ENCODE data around the gene DPP6. TPM values are rescaled to one million over a fixed set of nuclear protein-coding genes. Genes with fewer than 3 reads are reported as not detected.

DPP6 gene
- polyA plus RNA-seq, 1 of the 3 experiments (the other 2 are of a cell fraction): not detected

- H2AFZ ChIP-seq (ENCODE audit: low read depth): no peak overlapping the region
- no peaks in the 10 kb centered on the region; the same call in 1 of the 2 replicates for H4K20me1 ChIP-seq (ENCODE audit: insufficient read depth)
- H3K9me2 ChIP-seq: no peaks in the 10 kb centered on the region
- no peak for TF ChIP-seq NRF1 (IDR thresholded peaks at IDR 0.05; ENCODE audit: low read depth, low read length)
- TF ChIP-seq POLR2AphosphoS5 (IDR thresholded peaks at IDR 0.05; ENCODE audit: low read depth, low read length): no peak
- peak in 1 of 2 experiments; percentile 33; a peak in 1 of 4 replicates for TF ChIP-seq EP300 (IDR thresholded peaks at IDR 0.05; ENCODE audit: borderline replicate concordance in 1 of 2, low read depth in 1 of 2, low read length in 1 of 2)
- peak; percentile 67 for TF ChIP-seq GATA2 (CRISPR knock-in tag; IDR thresholded peaks at IDR 0.05)
- peak; percentile 12 for TF ChIP-seq CHD2 (IDR thresholded peaks at IDR 0.05; ENCODE audit: low read length, partially characterized antibody)
- 0 out of 2 replicates have a peak, but pooled peaks have one; percentile 5 for TF ChIP-seq NFIC (IDR thresholded peaks at IDR 0.05; ENCODE audit: borderline replicate concordance)
- TF ChIP-seq USF1 (IDR thresholded peaks at IDR 0.05; ENCODE audit: borderline replicate concordance, low read depth): no peak
- TF ChIP-seq RCOR1 (IDR thresholded peaks at IDR 0.05; ENCODE audit: low read length): peak; percentile 45; the same call in 1 of the 2 replicates
- no peak for TF ChIP-seq RXRA (IDR thresholded peaks at IDR 0.05; ENCODE audit: borderline replicate concordance, low read depth)
- peak; percentile 61; the same call in 1 of the 2 replicates for TF ChIP-seq MXI1 (IDR thresholded peaks at IDR 0.05; ENCODE audit: low read depth, low read length)
- WGBS (ENCODE audit: low lambda C conversion rate): 7% methylated on average over 5 of the region's 5 CpGs
- no peaks in the 10 kb centered on the region for H3F3A ChIP-seq (replicated peaks; ENCODE audit: insufficient read depth)
- peaks cover 11% of the 10 kb centered on the region; the same call in 1 of the 2 replicates for H3K9me3 ChIP-seq
- peak; percentile 79 for DNase-seq
- H3K4me2 ChIP-seq: no peak overlapping the region
- H3K4me1 ChIP-seq (ENCODE audit: control insufficient read depth in 1 of 2, insufficient read depth in 2 of 2, low read depth in 1 of 2, low read length in 1 of 2): peaks cover 0 to 13% of the 10 kb centered on the region in 2 experiments; a peak in 2 of 4 replicates
- CTCF ChIA-PET: interaction anchor here (1.0 to 1.4 kb wide), 9 partner anchors 10 to 392 kb away, joined by 3 to 5 read pairs (median 3); no protein-coding TSS in a partner anchor
- H3K79me2 ChIP-seq (ENCODE audit: insufficient read depth): no peaks in the 10 kb centered on the region
- H3K27ac ChIP-seq (ENCODE audit: low read depth in 2 of 2, low read length in 1 of 2): peak overlapping the region in 1 of 2 experiments; percentile 86; a peak in 2 of 4 replicates
- no peaks in the 10 kb centered on the region for H3K36me3 ChIP-seq (replicated peaks in 1 of 2; ENCODE audit: control insufficient read depth in 1 of 2, insufficient read depth in 2 of 2, low read length in 1 of 2)
- H3K9ac ChIP-seq: no peak overlapping the region
- POLR2A ChIA-PET: no interaction called here
- no peaks in the 10 kb centered on the region for H3K27me3 ChIP-seq (ENCODE audit: insufficient read depth)
- no peak overlapping the region for H3K4me3 ChIP-seq (ENCODE audit: low read depth in 2 of 2, low read length in 1 of 2)
Observed at GRCh38 chr7:154353355-154353767, 301.2 kb downstream of the DPP6 start.

- no peak overlapping the region for H2AFZ ChIP-seq (ENCODE audit: low read depth)
- CTCF ChIA-PET: interaction anchor here (1.0 kb wide), 1 partner anchor 11 kb away, joined by 3 read pairs; no protein-coding TSS in a partner anchor
- no peak for DNase-seq
- no peaks in the 10 kb centered on the region; a peak in 1 of 4 replicates for H3K4me1 ChIP-seq (ENCODE audit: control insufficient read depth in 1 of 2, insufficient read depth in 2 of 2, low read depth in 1 of 2, low read length in 1 of 2)
- no peaks in the 10 kb centered on the region for H3K9me2 ChIP-seq
- H3K9me3 ChIP-seq: no peaks in the 10 kb centered on the region; the same call in 1 of the 2 replicates
- H3F3A ChIP-seq (replicated peaks; ENCODE audit: insufficient read depth): no peaks in the 10 kb centered on the region
- no peaks in the 10 kb centered on the region for H4K20me1 ChIP-seq (ENCODE audit: insufficient read depth)
- H3K4me2 ChIP-seq: no peak overlapping the region
- H3K9ac ChIP-seq: no peak overlapping the region
- no peak overlapping the region for H3K4me3 ChIP-seq (ENCODE audit: low read depth in 2 of 2, low read length in 1 of 2)
- no peak for TF ChIP-seq RAD21 (IDR thresholded peaks at IDR 0.05; ENCODE audit: low read length)
- TF ChIP-seq CHD2 (IDR thresholded peaks at IDR 0.05; ENCODE audit: low read length, partially characterized antibody): no peak
- no peak for TF ChIP-seq TAF1 (IDR thresholded peaks at IDR 0.05; ENCODE audit: borderline replicate concordance, low read depth, low read length)
- no peak for TF ChIP-seq GATA2 (CRISPR knock-in tag; IDR thresholded peaks at IDR 0.05)
- TF ChIP-seq JUND (IDR thresholded peaks at IDR 0.05): no peak
- TF ChIP-seq FOSL2 (IDR thresholded peaks at IDR 0.05; ENCODE audit: borderline replicate concordance, low read depth): no peak
- no peak for TF ChIP-seq IRF3 (IDR thresholded peaks at IDR 0.05; ENCODE audit: low read depth, low read length)
- no peak for TF ChIP-seq EP300 (IDR thresholded peaks at IDR 0.05; ENCODE audit: borderline replicate concordance in 1 of 2, low read depth in 1 of 2, low read length in 1 of 2)
- TF ChIP-seq MAX (IDR thresholded peaks at IDR 0.05; ENCODE audit: low read depth): no peak
- no peak for TF ChIP-seq NRF1 (IDR thresholded peaks at IDR 0.05; ENCODE audit: low read depth, low read length)
- no peak for TF ChIP-seq REST (IDR thresholded peaks at IDR 0.05; ENCODE audit: low read depth, low read length)
- no peak for TF ChIP-seq EZH2phosphoT487 (IDR thresholded peaks at IDR 0.05; ENCODE audit: borderline replicate concordance, low read depth)
- TF ChIP-seq RXRA (IDR thresholded peaks at IDR 0.05; ENCODE audit: borderline replicate concordance, low read depth): no peak
- TF ChIP-seq POLR2AphosphoS5 (IDR thresholded peaks at IDR 0.05; ENCODE audit: low read depth, low read length): no peak
- TF ChIP-seq FOXJ3 (CRISPR knock-in tag; IDR thresholded peaks at IDR 0.05): no peak
- TF ChIP-seq MXI1 (IDR thresholded peaks at IDR 0.05; ENCODE audit: low read depth, low read length): no peak
- TF ChIP-seq GABPA (IDR thresholded peaks at IDR 0.05; ENCODE audit: low read depth): no peak
- no peak for TF ChIP-seq TCF12 (IDR thresholded peaks at IDR 0.05)
- no peak for TF ChIP-seq SMC3 (IDR thresholded peaks at IDR 0.05; ENCODE audit: low read depth, low read length)
- H3K36me3 ChIP-seq (replicated peaks in 1 of 2; ENCODE audit: control insufficient read depth in 1 of 2, insufficient read depth in 2 of 2, low read length in 1 of 2): no peaks in the 10 kb centered on the region
- WGBS (ENCODE audit: low lambda C conversion rate): 21% methylated on average over 6 of the region's 6 CpGs
- no peaks in the 10 kb centered on the region for H3K27me3 ChIP-seq (ENCODE audit: insufficient read depth)
- POLR2A ChIA-PET: no interaction called here
- no peak overlapping the region for H3K27ac ChIP-seq (ENCODE audit: low read depth in 2 of 2, low read length in 1 of 2)
- H3K79me2 ChIP-seq (ENCODE audit: insufficient read depth): no peaks in the 10 kb centered on the region
Observed at GRCh38 chr7:154364170-154364569, 312.0 kb downstream of the DPP6 start.
